ENCODE measurements around the gene CLTC.

DNA sequence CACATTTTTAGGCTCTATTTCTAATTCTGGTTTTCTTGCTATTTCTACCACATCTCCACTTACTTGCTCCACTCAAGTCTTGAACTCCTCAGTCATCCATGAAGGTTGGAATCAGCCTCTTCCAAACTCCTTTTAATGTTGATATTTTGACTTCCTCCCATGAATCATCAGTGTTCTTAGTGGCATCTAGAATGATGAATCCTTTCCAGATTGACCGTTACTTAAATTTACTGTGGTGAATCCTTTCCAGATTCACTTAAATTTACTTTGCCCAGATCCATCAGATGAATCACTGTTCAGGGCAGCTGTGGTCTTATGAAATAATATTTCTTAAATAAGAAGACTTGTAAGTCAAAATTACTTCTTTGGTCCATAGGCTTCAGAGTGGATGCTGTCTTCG lies 32.4 kb downstream of the CLTC start:
- TF ChIP-seq, protein P1, sequence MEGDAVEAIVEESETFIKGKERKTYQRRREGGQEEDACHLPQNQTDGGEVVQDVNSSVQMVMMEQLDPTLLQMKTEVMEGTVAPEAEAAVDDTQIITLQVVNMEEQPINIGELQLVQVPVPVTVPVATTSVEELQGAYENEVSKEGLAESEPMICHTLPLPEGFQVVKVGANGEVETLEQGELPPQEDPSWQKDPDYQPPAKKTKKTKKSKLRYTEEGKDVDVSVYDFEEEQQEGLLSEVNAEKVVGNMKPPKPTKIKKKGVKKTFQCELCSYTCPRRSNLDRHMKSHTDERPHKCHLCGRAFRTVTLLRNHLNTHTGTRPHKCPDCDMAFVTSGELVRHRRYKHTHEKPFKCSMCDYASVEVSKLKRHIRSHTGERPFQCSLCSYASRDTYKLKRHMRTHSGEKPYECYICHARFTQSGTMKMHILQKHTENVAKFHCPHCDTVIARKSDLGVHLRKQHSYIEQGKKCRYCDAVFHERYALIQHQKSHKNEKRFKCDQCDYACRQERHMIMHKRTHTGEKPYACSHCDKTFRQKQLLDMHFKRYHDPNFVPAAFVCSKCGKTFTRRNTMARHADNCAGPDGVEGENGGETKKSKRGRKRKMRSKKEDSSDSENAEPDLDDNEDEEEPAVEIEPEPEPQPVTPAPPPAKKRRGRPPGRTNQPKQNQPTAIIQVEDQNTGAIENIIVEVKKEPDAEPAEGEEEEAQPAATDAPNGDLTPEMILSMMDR (IDR thresholded peaks at IDR 0.05): no peak
- TF ChIP-seq EZH2 (IDR thresholded peaks at IDR 0.05): no peak

All from neural progenitor cell (in vitro differentiated cells).